SK-N-SH (cell line): ENCODE measurements around the gene SEPTIN10. TPM values are rescaled to one million over a fixed set of nuclear protein-coding genes. Genes with fewer than 3 reads are reported as not detected.
"Not testable (repeated sequence)": the region's sequence is repeated elsewhere in the genome, so short reads cannot be mapped to it uniquely, and the experiment has no call there.

Source experiments
- CTCF ChIA-PET: fragments of 300-600, 350-600 bp; formaldehyde crosslinking; extraction: SDS; loops from one replicate; lab custom pipeline; 2021; lab: Yijun Ruan, JAX
- POLR2A ChIA-PET: fragments of 350-600 bp; sonication (Branson Sonifier 250); formaldehyde crosslinking; extraction: SDS; loops from one replicate; lab custom pipeline; 2020; ENCODE audit warnings: antibody characterized with exemption, inconsistent platforms; lab: Yijun Ruan, JAX
- DNase-seq: peaks from one replicate; pipeline ENCODE4 v3.0.0; 2012
- H2AFZ ChIP-seq: fragments of 200-600 bp; sonication (generic); 2 replicates; pipeline ENCODE4 v1.8.1; 2016; ENCODE audit warnings: antibody characterized with exemption, mild to moderate bottlenecking, low read depth
- H3F3A ChIP-seq: fragments of 200-600 bp; sonication (generic); replicated peaks from 2 replicates; pipeline ENCODE3; 2016; ENCODE audit warnings: antibody characterized with exemption, mild to moderate bottlenecking; ENCODE audit not compliant: insufficient read depth
- H3K27ac ChIP-seq, 2 experiments: fragments of 200-500 bp in 1 of 2; fragments of 200-600 bp in 1 of 2; sonication (Bioruptor generic) in 1 of 2; sonication (generic), shearing (Covaris generic) in 1 of 2; 2 replicates each; pipeline versions ENCODE4 v1.5.1 to v1.6.1; 2014 to 2016; ENCODE audit warnings: low read depth in 2 of 2, inconsistent platforms in 1 of 2, low read length in 1 of 2, mild to moderate bottlenecking in 1 of 2, mixed read lengths in 1 of 2
- H3K27me3 ChIP-seq: fragments of 200-600 bp; sonication (generic), shearing (Covaris generic); 2 replicates; pipeline ENCODE4 v1.6.1; 2016; ENCODE audit warnings: mixed run types; ENCODE audit not compliant: insufficient read depth
- H3K36me3 ChIP-seq, 2 experiments: fragments of 200-500 bp in 1 of 2; fragments of 200-600 bp in 1 of 2; sonication (Bioruptor generic) in 1 of 2; sonication (generic) in 1 of 2; replicated peaks in 1 of 2; 2 replicates each; pipeline versions ENCODE3 to v1.5.1; 2014 to 2016; ENCODE audit warnings: low read length in 1 of 2, mild to moderate bottlenecking in 1 of 2; ENCODE audit not compliant: insufficient read depth in 2 of 2, control insufficient read depth in 1 of 2
- H3K4me1 ChIP-seq, 2 experiments: fragments of 200-500 bp in 1 of 2; fragments of 200-600 bp in 1 of 2; sonication (Bioruptor generic) in 1 of 2; sonication (generic), shearing (Covaris generic) in 1 of 2; 2 replicates each; pipeline versions ENCODE4 v1.5.1 to v1.6.1; 2014 to 2016; ENCODE audit warnings: low read depth in 1 of 2, low read length in 1 of 2, mixed run types in 1 of 2; ENCODE audit not compliant: insufficient read depth in 2 of 2, control insufficient read depth in 1 of 2
- H3K4me2 ChIP-seq: fragments of 200-600 bp; sonication (generic), shearing (Covaris generic); 2 replicates; pipeline ENCODE4 v1.6.1; 2017; ENCODE audit warnings: mixed run types
- H3K4me3 ChIP-seq, 2 experiments: fragments of 200-500 bp in 1 of 2; fragments of 200-600 bp in 1 of 2; sonication (Bioruptor generic) in 1 of 2; sonication (generic), shearing (Covaris generic) in 1 of 2; 2 replicates each; pipeline versions ENCODE4 v1.5.1 to v1.8.1; 2014 to 2016; ENCODE audit warnings: low read depth in 2 of 2, inconsistent platforms in 1 of 2, low read length in 1 of 2, mild to moderate bottlenecking in 1 of 2, mixed read lengths in 1 of 2, moderate library complexity in 1 of 2
- H3K79me2 ChIP-seq: fragments of 200-600 bp; sonication (generic); 2 replicates; pipeline ENCODE4 v1.8.1; 2017; ENCODE audit warnings: mild to moderate bottlenecking; ENCODE audit not compliant: insufficient read depth
- H3K9ac ChIP-seq: fragments of 200-600 bp; sonication (generic); 2 replicates; pipeline ENCODE4 v1.6.1; 2017; ENCODE audit warnings: mixed run types
- H3K9me2 ChIP-seq: fragments of 200-600 bp; sonication (generic); 2 replicates; pipeline ENCODE4 v1.6.1; 2017; ENCODE audit warnings: mixed run types
- H3K9me3 ChIP-seq: fragments of 200-600 bp; sonication (generic); 2 replicates; pipeline ENCODE4 v1.6.1; 2017; ENCODE audit warnings: mixed run types, mild to moderate bottlenecking, moderate library complexity
- H4K20me1 ChIP-seq: fragments of 200-600 bp; sonication (generic); 2 replicates; pipeline ENCODE4 v1.6.1; 2017; ENCODE audit warnings: mild to moderate bottlenecking, mixed run types; ENCODE audit not compliant: insufficient read depth
- EP300 ChIP-seq, 2 experiments: IDR thresholded peaks; 2 replicates each; pipeline versions ENCODE4 v1.4.0 to v1.6.1; 2012; ENCODE audit warnings: borderline replicate concordance in 1 of 2, low read depth in 1 of 2, low read length in 1 of 2
- GABPA ChIP-seq: IDR thresholded peaks from 2 replicates; pipeline ENCODE4 v1.4.0; 2012; ENCODE audit warnings: low read depth, mild to moderate bottlenecking
- GATA2 ChIP-seq: sonication (generic); formaldehyde crosslinking; IDR thresholded peaks from 2 replicates; pipeline ENCODE4 v1.5.0; 2020; ENCODE audit warnings: mild to moderate bottlenecking, missing genetic modification reagents
- NFIC ChIP-seq: IDR thresholded peaks from 2 replicates; pipeline ENCODE4 v1.4.0; 2012; ENCODE audit warnings: borderline replicate concordance
- RCOR1 ChIP-seq: fragments of 150-350 bp; IDR thresholded peaks from 2 replicates; pipeline ENCODE4 v1.6.1; 2017; ENCODE audit warnings: antibody characterized with exemption, low read length
- SIN3A ChIP-seq: IDR thresholded peaks from 2 replicates; pipeline ENCODE4 v1.6.1; 2012; ENCODE audit warnings: low read depth, mild to moderate bottlenecking, low read length, moderate library complexity, borderline replicate concordance
- TAF1 ChIP-seq: IDR thresholded peaks from 2 replicates; pipeline ENCODE4 v1.6.1; 2012; ENCODE audit warnings: low read depth, mild to moderate bottlenecking, low read length, moderate library complexity, borderline replicate concordance
- TEAD4 ChIP-seq: IDR thresholded peaks from 2 replicates; pipeline ENCODE4 v1.4.0; 2012; ENCODE audit warnings: mild to moderate bottlenecking, borderline replicate concordance; ENCODE audit not compliant: insufficient read depth
- YY1 ChIP-seq: IDR thresholded peaks from 2 replicates; pipeline ENCODE4 v1.4.0; 2012; ENCODE audit warnings: low read depth, mild to moderate bottlenecking
- WGBS: methylation state at CpG from one replicate; pipeline ENCODE4 v1.1.6; 2017; ENCODE audit warnings: low lambda C conversion rate; 5-methylcytosine and 5-hydroxymethylcytosine counted together
- polyA plus RNA-seq, 3 experiments: library from polyadenylated mRNA; depleted of rRNA; stranded (reverse); fragments of >200 nt; gene quantifications; 2 replicates each; pipeline ENCODE4 v1.2.3, GENCODE V29; 2012
- TF ChIP-seq, protein P1 (sequence below): fragments of 200-600 bp; sonication (generic); IDR thresholded peaks from 2 replicates; pipeline ENCODE4 v1.6.1; 2017; ENCODE audit warnings: antibody characterized with exemption, mild to moderate bottlenecking, moderate library complexity
- TF ChIP-seq, protein P2 (sequence below): IDR thresholded peaks from 2 replicates; pipeline ENCODE4 v1.6.1; 2012; ENCODE audit warnings: mild to moderate bottlenecking, low read depth, low read length, moderate library complexity
- TF ChIP-seq, protein P3 (sequence below): fragments of 150-350 bp; IDR thresholded peaks from 2 replicates; pipeline ENCODE4 v1.6.1; 2017; ENCODE audit warnings: antibody characterized with exemption, low read length, low read depth, borderline replicate concordance

Gene SEPTIN10
- polyA plus RNA-seq, 1 of the 3 experiments (the other 2 are of a cell fraction), result 46.5 TPM

DNA sequence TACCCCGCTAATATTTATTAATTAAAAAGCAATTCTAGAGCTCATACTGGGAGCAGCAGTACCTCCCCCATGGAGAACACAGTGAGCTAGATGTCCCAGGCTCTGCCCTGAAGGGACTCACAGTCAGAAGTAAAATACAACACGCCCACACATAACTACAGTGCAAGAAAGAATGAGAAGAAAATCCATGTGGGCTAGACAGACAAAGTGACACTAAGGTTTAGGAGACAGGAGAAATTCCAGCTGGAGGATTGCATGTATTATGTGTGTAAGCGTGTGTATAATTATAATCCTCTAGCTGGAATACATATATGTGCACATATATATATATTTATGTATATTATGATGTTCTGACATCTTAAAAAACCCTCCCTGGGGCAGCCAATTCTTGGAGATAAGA, 16.1 kb upstream of the SEPTIN10 start:
- POLR2A ChIA-PET, result interaction anchor here (1.3 kb wide), 1 partner anchor 16 kb away, joined by 11 read pairs; the partner anchor contains the start of genes SEPTIN10 and SOWAHC
- H3K79me2 ChIP-seq, result no peaks in the 10 kb centered on the region
- H3F3A ChIP-seq, result no peaks in the 10 kb centered on the region
- WGBS, result 67% methylated on average over 3 of the region's 3 CpGs
- H3K4me2 ChIP-seq, result no peak overlapping the region
- H3K4me1 ChIP-seq, result no peaks in the 10 kb centered on the region
- no peaks in the 10 kb centered on the region for H3K36me3 ChIP-seq
- DNase-seq, result no peak
- H3K9me3 ChIP-seq, result no peaks in the 10 kb centered on the region
- H3K27me3 ChIP-seq, result no peaks in the 10 kb centered on the region
- no peak overlapping the region for H3K9ac ChIP-seq
- no peak overlapping the region for H2AFZ ChIP-seq
- no peak overlapping the region for H3K4me3 ChIP-seq
- no peak overlapping the region for H3K27ac ChIP-seq
- TF ChIP-seq, protein P1, sequence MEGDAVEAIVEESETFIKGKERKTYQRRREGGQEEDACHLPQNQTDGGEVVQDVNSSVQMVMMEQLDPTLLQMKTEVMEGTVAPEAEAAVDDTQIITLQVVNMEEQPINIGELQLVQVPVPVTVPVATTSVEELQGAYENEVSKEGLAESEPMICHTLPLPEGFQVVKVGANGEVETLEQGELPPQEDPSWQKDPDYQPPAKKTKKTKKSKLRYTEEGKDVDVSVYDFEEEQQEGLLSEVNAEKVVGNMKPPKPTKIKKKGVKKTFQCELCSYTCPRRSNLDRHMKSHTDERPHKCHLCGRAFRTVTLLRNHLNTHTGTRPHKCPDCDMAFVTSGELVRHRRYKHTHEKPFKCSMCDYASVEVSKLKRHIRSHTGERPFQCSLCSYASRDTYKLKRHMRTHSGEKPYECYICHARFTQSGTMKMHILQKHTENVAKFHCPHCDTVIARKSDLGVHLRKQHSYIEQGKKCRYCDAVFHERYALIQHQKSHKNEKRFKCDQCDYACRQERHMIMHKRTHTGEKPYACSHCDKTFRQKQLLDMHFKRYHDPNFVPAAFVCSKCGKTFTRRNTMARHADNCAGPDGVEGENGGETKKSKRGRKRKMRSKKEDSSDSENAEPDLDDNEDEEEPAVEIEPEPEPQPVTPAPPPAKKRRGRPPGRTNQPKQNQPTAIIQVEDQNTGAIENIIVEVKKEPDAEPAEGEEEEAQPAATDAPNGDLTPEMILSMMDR, result no peak
- no peak for TF ChIP-seq GABPA
- no peak for TF ChIP-seq EP300 (IDR thresholded peaks at IDR 0.05; ENCODE audit: borderline replicate concordance in 1 of 2, low read depth in 1 of 2, low read length in 1 of 2)
- H3K9me2 ChIP-seq, result no peaks in the 10 kb centered on the region
- no peaks in the 10 kb centered on the region for H4K20me1 ChIP-seq
- CTCF ChIA-PET, result no interaction called here

DNA sequence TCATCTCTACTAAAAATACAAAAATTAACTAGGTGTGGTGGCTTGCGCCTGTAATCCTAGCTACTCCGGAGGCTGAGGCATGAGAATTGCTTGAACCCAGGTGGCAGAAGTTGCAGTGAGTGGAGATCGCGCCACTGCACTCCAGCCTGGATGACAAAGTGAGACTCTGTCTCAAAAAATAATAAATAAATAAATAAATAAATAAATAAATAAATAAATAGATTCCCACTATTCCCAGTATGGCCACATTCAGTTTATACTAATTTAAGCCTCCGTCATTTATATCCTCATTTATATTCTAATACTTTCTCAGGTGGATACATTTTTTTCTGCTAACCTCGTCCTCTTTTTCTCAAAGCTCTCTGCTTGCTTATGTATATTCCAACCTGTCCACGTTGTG, 14.6 kb upstream of the SEPTIN10 start:
- H3K9me2 ChIP-seq, H3K4me2 ChIP-seq, H3K79me2 ChIP-seq, H3K27me3 ChIP-seq, H3K4me3 ChIP-seq, H3K9ac ChIP-seq, H3K27ac ChIP-seq, H3K36me3 ChIP-seq, POLR2A ChIA-PET, H2AFZ ChIP-seq, H3K9me3 ChIP-seq, H3K4me1 ChIP-seq, DNase-seq, H4K20me1 ChIP-seq, H3F3A ChIP-seq: not testable (repeated sequence)
- 88% methylated on average over 7 of the region's 7 CpGs for WGBS
- CTCF ChIA-PET, result interaction anchor here (1.1 kb wide), 1 partner anchor 13 kb away, joined by 3 read pairs; no protein-coding TSS in a partner anchor

DNA sequence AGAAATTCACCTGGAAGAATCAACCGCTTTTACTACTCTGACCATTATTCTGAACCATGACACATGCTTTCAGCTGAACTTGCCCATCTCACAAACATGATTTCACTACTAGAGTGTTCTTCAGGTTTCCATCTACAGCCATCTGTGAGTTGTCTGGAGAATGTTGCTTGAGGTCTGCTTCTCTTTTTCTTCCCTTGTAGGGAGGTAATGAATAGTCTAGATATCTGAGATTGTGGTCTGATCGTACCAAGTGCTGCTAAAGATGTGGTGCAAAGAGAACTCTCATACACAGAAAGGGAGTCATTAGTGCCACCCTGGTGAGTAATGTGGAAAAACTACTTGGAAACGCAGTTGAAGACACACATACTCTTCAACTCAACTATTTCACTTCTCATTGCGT, 10.6 kb upstream of the SEPTIN10 start:
- CTCF ChIA-PET, result no interaction called here
- WGBS, result 67% methylated on average over 4 of the region's 4 CpGs
- no peak overlapping the region for H3K4me2 ChIP-seq
- no peak for DNase-seq
- H3K27ac ChIP-seq, result no peak overlapping the region
- H3K27me3 ChIP-seq, result no peaks in the 10 kb centered on the region
- no peak overlapping the region for H3K9ac ChIP-seq
- no peaks in the 10 kb centered on the region for H3K36me3 ChIP-seq
- H3K9me3 ChIP-seq, result no peaks in the 10 kb centered on the region
- H3K4me3 ChIP-seq, result no peak overlapping the region
- POLR2A ChIA-PET, result no interaction called here
- no peaks in the 10 kb centered on the region for H4K20me1 ChIP-seq
- no peaks in the 10 kb centered on the region for H3K4me1 ChIP-seq
- H2AFZ ChIP-seq, result no peak overlapping the region
- H3F3A ChIP-seq, result peaks cover 7% of the 10 kb centered on the region
- H3K79me2 ChIP-seq, result no peaks in the 10 kb centered on the region
- H3K9me2 ChIP-seq, result no peaks in the 10 kb centered on the region
- TF ChIP-seq, protein P2, sequence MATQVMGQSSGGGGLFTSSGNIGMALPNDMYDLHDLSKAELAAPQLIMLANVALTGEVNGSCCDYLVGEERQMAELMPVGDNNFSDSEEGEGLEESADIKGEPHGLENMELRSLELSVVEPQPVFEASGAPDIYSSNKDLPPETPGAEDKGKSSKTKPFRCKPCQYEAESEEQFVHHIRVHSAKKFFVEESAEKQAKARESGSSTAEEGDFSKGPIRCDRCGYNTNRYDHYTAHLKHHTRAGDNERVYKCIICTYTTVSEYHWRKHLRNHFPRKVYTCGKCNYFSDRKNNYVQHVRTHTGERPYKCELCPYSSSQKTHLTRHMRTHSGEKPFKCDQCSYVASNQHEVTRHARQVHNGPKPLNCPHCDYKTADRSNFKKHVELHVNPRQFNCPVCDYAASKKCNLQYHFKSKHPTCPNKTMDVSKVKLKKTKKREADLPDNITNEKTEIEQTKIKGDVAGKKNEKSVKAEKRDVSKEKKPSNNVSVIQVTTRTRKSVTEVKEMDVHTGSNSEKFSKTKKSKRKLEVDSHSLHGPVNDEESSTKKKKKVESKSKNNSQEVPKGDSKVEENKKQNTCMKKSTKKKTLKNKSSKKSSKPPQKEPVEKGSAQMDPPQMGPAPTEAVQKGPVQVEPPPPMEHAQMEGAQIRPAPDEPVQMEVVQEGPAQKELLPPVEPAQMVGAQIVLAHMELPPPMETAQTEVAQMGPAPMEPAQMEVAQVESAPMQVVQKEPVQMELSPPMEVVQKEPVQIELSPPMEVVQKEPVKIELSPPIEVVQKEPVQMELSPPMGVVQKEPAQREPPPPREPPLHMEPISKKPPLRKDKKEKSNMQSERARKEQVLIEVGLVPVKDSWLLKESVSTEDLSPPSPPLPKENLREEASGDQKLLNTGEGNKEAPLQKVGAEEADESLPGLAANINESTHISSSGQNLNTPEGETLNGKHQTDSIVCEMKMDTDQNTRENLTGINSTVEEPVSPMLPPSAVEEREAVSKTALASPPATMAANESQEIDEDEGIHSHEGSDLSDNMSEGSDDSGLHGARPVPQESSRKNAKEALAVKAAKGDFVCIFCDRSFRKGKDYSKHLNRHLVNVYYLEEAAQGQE, result no peak
- no peak for TF ChIP-seq YY1
- no peak for TF ChIP-seq GABPA
- TF ChIP-seq, protein P1, result no peak
- TF ChIP-seq RCOR1, result no peak
- no peak for TF ChIP-seq SIN3A
- no peak for TF ChIP-seq NFIC
- TF ChIP-seq TAF1, result no peak
- TF ChIP-seq, protein P3, sequence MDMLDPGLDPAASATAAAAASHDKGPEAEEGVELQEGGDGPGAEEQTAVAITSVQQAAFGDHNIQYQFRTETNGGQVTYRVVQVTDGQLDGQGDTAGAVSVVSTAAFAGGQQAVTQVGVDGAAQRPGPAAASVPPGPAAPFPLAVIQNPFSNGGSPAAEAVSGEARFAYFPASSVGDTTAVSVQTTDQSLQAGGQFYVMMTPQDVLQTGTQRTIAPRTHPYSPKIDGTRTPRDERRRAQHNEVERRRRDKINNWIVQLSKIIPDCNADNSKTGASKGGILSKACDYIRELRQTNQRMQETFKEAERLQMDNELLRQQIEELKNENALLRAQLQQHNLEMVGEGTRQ, result no peak
- no peak for TF ChIP-seq TEAD4
- no peak for TF ChIP-seq EP300 (IDR thresholded peaks at IDR 0.05; ENCODE audit: borderline replicate concordance in 1 of 2, low read depth in 1 of 2, low read length in 1 of 2)
- no peak for TF ChIP-seq GATA2 (CRISPR knock-in tag)
